Urothelium cell line (cell line): ENCODE measurements around the gene CCDC77.

Experiments used
- DNase-seq: peaks from one replicate; pipeline ENCODE4 v3.0.0; 2011; ENCODE audit warnings: low spot score, mixed read lengths
- FAIRE-seq: peaks from 2 replicates; lab custom pipeline; 2011; peaks lifted over from hg19 to GRCh38; lab: Jason Lieb, UNC

CCDC77 gene

GRCh38 chr12:475286-475685 lies 73.8 kb downstream of the CCDC77 start:
- no peak for DNase-seq

DNA sequence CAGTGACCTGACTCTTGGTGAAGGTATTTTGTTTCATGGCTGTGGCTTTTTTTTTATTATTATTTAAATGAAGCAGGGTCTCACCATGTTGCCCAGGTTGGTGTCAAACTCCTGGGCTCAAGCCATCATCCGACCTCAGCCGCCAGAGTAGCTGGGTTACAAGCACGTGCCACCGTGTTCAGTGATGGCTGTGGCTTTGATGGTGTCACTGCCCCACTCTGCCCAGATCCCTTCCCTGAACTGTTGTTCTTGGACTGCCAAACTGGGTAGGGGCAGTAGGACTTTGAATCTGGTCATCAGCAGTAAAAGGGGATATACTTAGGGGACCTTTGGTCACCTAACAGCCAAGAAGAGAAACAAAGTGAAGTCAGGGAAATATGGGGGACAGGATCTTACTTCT lies 77.7 kb downstream of the CCDC77 start:
- FAIRE-seq (peak; percentile 59), DNase-seq (no peak)

More at GRCh38 chr12:475286-475685, 73.8 kb downstream of the CCDC77 start:
- no peak for FAIRE-seq

- FAIRE-seq (peak; percentile 87), DNase-seq (peak; percentile 66)
Measured at GRCh38 chr12:480831-481816, 79.7 kb downstream of the CCDC77 start.

- no peak for DNase-seq
- peak; percentile 5 for FAIRE-seq
Measured at GRCh38 chr12:482061-482460, 80.6 kb downstream of the CCDC77 start.

DNA sequence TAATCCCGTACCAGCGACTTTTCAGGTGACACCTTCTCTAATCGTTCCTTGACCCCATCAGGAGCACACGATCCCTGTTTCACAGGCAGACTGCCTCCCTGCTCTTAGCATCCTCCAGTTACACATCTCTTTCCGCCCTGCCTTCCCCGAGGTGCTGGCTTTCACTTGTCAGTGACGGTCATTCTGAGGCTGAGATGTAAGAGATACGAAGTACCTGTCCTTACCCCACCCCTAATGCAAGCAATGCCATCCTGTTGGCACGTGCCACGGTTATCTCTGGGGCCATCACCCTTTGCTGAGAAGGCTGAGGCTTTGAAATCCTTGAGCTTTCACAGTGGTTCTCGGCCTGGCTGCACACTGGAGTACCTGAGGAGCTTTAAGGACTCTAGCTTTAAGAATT lies 82.7 kb downstream of the CCDC77 start:
- no peak for DNase-seq
- FAIRE-seq, result no peak

- no peak for FAIRE-seq
- no peak for DNase-seq
Measured at GRCh38 chr12:490260-490659, 88.8 kb downstream of the CCDC77 start.
